Suprapubic skin (tissue), 4 donors: Measurements from ENCODE around the gene BRCA2.

Experiments
- POLR2A ChIP-seq, 2 donors: fragments of 450-650 bp; IDR thresholded peaks; one replicate each; pipeline ENCODE4 v1.6.1; 2017; ENCODE audit warnings: antibody characterized with exemption in 2 of 2, mild to moderate bottlenecking in 2 of 2, moderate library complexity in 2 of 2
- POLR2AphosphoS5 ChIP-seq, 3 donors: sonication (generic); formaldehyde crosslinking; IDR thresholded peaks; one replicate each; pipeline ENCODE4 v1.6.1; 2017; ENCODE audit warnings: antibody characterized with exemption in 3 of 3
- TF ChIP-seq, protein P1 (sequence below), 2 donors: fragments of 200-600 bp in 1 of 2; fragments of 450-650 bp in 1 of 2; sonication (generic) in 1 of 2; IDR thresholded peaks; one replicate each; pipeline ENCODE4 v1.5.1; 2016 to 2019; ENCODE audit warnings: antibody characterized with exemption in 2 of 2, mild to moderate bottlenecking in 1 of 2, moderate library complexity in 1 of 2

DNA sequence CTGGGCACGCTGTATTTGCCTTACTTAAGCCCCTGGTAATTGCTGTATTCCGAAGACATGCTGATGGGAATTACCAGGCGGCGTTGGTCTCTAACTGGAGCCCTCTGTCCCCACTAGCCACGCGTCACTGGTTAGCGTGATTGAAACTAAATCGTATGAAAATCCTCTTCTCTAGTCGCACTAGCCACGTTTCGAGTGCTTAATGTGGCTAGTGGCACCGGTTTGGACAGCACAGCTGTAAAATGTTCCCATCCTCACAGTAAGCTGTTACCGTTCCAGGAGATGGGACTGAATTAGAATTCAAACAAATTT is 676 bp downstream of the BRCA2 start:
- TF ChIP-seq POLR2A (IDR thresholded peaks at IDR 0.05) (no peak), POLR2AphosphoS5 (IDR thresholded peaks at IDR 0.05) (no peak)
- TF ChIP-seq, protein P1, sequence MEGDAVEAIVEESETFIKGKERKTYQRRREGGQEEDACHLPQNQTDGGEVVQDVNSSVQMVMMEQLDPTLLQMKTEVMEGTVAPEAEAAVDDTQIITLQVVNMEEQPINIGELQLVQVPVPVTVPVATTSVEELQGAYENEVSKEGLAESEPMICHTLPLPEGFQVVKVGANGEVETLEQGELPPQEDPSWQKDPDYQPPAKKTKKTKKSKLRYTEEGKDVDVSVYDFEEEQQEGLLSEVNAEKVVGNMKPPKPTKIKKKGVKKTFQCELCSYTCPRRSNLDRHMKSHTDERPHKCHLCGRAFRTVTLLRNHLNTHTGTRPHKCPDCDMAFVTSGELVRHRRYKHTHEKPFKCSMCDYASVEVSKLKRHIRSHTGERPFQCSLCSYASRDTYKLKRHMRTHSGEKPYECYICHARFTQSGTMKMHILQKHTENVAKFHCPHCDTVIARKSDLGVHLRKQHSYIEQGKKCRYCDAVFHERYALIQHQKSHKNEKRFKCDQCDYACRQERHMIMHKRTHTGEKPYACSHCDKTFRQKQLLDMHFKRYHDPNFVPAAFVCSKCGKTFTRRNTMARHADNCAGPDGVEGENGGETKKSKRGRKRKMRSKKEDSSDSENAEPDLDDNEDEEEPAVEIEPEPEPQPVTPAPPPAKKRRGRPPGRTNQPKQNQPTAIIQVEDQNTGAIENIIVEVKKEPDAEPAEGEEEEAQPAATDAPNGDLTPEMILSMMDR (IDR thresholded peaks at IDR 0.05) = no peak
